ENCODE measurements around the gene MSN. TPM values are rescaled to one million over a fixed set of nuclear protein-coding genes. Genes with fewer than 3 reads are reported as not detected.

The MSN gene
- total and polyA plus RNA-seq, 10 of the 15 experiments (the other 5 are each of a cell fraction or from before 2014, with no cell fraction given): 93.8 to 432 (median 270) TPM

DNA sequence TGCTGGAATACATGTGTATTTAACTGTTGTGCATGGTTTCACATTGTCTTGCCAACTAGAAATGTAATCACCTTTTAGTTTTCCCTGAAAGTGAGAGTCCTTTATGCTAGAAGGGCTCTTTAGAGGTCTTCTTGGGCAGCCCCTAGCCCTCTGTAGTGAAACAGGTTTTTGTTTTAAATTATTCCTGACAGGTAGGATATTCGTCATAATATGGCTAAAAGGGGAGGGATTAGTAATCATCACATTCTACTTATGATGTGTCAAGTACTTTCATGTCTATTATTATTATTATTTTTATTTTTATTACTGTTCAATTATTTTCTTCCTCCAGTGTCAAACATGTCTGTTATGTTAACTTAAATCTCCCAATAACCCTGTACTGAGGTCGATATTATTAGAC is 35.5 kb downstream of the MSN start (continued):
- TF ChIP-seq ZBTB40 (IDR thresholded peaks at IDR 0.05; ENCODE audit: borderline replicate concordance) (no peak), SRF (IDR thresholded peaks at IDR 0.05; ENCODE audit: low read depth in 2 of 2, low read length in 2 of 2) (no peak), BHLHE40 (IDR thresholded peaks at IDR 0.05; ENCODE audit: borderline replicate concordance in 1 of 2, low read depth in 2 of 2, low read length in 1 of 2) (no peak), NR2C1 (IDR thresholded peaks at IDR 0.05) (no peak), NFYA (IDR thresholded peaks at IDR 0.05; ENCODE audit: borderline replicate concordance, low read depth, low read length) (no peak), POLR2AphosphoS5 (IDR thresholded peaks at IDR 0.05; ENCODE audit: low read length) (no peak), RFX5 (IDR thresholded peaks at IDR 0.05; ENCODE audit: low read depth, low read length) (no peak), YY1 (IDR thresholded peaks at IDR 0.05; ENCODE audit: low read depth, low read length) (no peak), RAD21 (IDR thresholded peaks at IDR 0.05; ENCODE audit: insufficient read depth, low read depth, low read length) (no peak), YBX1 (IDR thresholded peaks at IDR 0.05) (no peak), ZZZ3 (IDR thresholded peaks at IDR 0.05; ENCODE audit: control insufficient read depth, insufficient read length, low read depth) (no peak), E4F1 (IDR thresholded peaks at IDR 0.05; ENCODE audit: borderline replicate concordance, partially characterized antibody) (no peak), MTA2 (IDR thresholded peaks at IDR 0.05; ENCODE audit: low read depth) (peak; percentile 45; the same call in 1 of the 2 replicates), RBBP5 (conservative IDR thresholded peaks at IDR 0.05) (no peak), NR2F1 (conservative IDR thresholded peaks at IDR 0.05) (no peak), SUZ12 (IDR thresholded peaks at IDR 0.05; ENCODE audit: unreplicated experiment) (no peak), EP300 (IDR thresholded peaks at IDR 0.05; ENCODE audit: borderline replicate concordance in 1 of 2, control insufficient read depth in 1 of 2, low read depth in 2 of 2, low read length in 2 of 2) (peak; percentile 6 to 44; a peak in 1 of 4 replicates), ATF2 (IDR thresholded peaks at IDR 0.05; ENCODE audit: low read length) (peak; percentile 55; the same call in 1 of the 2 replicates)
- TF ChIP-seq, protein P1, sequence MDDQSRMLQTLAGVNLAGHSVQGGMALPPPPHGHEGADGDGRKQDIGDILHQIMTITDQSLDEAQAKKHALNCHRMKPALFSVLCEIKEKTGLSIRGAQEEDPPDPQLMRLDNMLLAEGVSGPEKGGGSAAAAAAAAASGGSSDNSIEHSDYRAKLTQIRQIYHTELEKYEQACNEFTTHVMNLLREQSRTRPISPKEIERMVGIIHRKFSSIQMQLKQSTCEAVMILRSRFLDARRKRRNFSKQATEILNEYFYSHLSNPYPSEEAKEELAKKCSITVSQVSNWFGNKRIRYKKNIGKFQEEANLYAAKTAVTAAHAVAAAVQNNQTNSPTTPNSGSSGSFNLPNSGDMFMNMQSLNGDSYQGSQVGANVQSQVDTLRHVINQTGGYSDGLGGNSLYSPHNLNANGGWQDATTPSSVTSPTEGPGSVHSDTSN (IDR thresholded peaks at IDR 0.05; ENCODE audit: insufficient replicate concordance, low read depth, low read length): no peak
- TF ChIP-seq, protein P2, sequence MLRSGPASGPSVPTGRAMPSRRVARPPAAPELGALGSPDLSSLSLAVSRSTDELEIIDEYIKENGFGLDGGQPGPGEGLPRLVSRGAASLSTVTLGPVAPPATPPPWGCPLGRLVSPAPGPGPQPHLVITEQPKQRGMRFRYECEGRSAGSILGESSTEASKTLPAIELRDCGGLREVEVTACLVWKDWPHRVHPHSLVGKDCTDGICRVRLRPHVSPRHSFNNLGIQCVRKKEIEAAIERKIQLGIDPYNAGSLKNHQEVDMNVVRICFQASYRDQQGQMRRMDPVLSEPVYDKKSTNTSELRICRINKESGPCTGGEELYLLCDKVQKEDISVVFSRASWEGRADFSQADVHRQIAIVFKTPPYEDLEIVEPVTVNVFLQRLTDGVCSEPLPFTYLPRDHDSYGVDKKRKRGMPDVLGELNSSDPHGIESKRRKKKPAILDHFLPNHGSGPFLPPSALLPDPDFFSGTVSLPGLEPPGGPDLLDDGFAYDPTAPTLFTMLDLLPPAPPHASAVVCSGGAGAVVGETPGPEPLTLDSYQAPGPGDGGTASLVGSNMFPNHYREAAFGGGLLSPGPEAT (IDR thresholded peaks at IDR 0.05; ENCODE audit: low read depth): no peak

All from GM12878 (cell line).